ENCODE results near the gene GJD3.
"Not testable (repeated sequence)": the region's sequence is repeated elsewhere in the genome, so short reads cannot be mapped to it uniquely, and the experiment has no call there.

GJD3 gene

GRCh38 chr17:40364121-40364861, at the start of gene GJD3:
GJD3 (minus strand) TSS chr17:40364737; CDS start chr17:40363815, 922 bp downstream.
- DNase-seq = no peak

GRCh38 chr17:40414312-40414711, 49.8 kb upstream of the GJD3 start:
- DNase-seq = not testable (repeated sequence)

- no peak for DNase-seq
Observed at GRCh38 chr17:40412880-40413279, 48.3 kb upstream of the GJD3 start.

DNA sequence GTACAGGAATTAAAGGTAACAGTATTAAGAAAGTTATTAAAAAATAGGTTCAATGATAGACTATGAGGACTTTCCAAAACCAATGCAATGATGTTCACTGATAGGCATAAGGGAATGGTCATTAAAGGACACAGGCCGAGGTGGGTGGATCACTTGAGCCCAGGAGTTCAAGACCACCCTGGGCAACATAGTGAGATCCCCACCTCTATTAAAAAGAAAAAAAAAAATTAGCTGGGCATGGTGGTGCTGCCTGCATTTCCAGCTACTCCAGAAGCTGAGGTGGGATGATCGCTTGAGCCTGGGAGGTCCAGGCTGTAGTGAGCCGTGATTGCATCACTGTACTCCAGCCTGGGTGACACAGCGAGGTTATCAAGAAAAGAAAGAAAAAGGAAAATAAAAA, 47.3 kb upstream of the GJD3 start:
- DNase-seq = no peak

DNA sequence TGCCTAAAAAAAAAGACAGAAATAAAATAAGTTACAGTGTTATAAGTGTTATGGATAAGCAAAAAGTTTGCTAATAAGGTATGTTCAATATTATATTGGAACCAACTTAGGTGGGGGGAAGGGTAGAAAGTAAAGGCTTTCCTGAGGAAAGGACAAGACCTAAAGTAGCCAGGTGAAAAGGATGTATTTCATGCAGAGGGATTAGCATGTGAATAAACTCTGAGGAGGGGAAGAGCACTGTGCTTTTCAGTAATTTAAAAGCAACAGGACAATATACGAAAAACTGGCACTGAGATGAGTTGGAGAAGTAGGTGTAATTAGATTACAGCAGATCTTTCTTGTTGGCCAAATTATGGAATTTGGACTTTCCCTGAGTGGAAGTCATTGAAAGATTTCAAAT, 45.5 kb upstream of the GJD3 start:
- DNase-seq = no peak

GRCh38 chr17:40409540-40409939, 45.0 kb upstream of the GJD3 start:
- DNase-seq = not testable (repeated sequence)

- DNase-seq = no peak
Observed at GRCh38 chr17:40407460-40407859, 42.9 kb upstream of the GJD3 start.

DNA sequence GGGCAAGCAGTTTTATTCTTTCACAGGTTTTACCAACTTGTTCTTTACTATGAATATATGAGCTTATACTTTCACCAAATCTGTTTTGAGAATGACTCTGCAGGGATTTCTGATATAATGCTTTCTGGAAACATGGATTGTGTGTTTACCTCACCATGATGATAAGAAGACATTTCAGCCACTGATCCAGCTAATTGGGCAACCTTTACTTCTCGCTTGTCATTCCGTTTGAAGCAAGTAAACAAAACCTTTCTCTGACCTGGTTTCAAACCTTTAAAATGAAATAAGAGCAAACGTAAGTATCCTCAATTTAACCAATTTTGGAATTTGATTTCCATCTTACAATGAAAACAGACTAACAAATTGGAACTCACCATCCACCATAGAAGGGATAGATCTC, 39.5 kb upstream of the GJD3 start:
- no peak for DNase-seq

GRCh38 chr17:40402668-40403067, 38.1 kb upstream of the GJD3 start:
- no peak for DNase-seq

GRCh38 chr17:40399185-40399584, 34.6 kb upstream of the GJD3 start:
- no peak for DNase-seq

DNA sequence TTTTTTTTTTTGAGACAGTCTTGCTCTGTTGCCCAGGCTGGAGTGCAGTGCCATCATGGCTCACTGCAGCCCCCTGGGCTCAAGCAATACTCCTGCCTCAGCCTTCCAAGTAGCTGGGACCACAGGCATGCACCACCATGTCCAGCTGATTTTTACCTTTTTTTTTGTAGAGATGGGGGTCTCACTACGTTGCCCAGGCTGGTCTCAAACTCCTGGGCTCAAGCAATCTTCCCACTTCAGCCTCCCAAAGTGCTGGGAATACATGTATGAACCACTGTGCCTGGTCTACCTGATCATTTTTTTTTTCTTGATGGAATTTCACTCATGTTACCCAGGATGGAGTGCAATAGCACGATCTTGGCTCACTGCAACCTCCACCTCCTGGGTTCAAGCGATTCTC, 22.0 kb upstream of the GJD3 start:
- not testable (repeated sequence) for DNase-seq

DNA sequence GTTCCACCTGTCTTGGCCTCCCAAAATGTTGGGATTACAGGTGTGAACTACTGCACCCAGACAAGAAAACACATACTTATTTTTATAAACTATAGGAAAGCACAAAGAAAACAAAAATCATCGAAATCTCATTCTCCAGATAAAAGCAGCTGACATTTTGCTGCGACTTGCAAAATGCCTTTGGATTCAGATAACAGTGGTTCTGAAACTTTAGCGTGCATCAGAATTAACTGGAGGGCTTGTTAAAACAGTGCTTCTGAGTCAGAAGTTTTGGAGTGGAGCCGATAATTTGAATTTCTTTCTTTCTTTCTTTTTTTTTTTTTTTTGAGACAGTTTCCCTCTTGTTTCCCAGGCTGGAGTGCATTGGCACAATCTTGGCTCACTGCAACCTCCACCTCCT, 17.7 kb upstream of the GJD3 start:
- no peak for DNase-seq

GRCh38 chr17:40378966-40379365, 14.4 kb upstream of the GJD3 start:
- no peak for DNase-seq

GRCh38 chr17:40377832-40378231, 13.3 kb upstream of the GJD3 start:
- DNase-seq = no peak

GRCh38 chr17:40376541-40376940, 12.0 kb upstream of the GJD3 start:
- not testable (repeated sequence) for DNase-seq

DNA sequence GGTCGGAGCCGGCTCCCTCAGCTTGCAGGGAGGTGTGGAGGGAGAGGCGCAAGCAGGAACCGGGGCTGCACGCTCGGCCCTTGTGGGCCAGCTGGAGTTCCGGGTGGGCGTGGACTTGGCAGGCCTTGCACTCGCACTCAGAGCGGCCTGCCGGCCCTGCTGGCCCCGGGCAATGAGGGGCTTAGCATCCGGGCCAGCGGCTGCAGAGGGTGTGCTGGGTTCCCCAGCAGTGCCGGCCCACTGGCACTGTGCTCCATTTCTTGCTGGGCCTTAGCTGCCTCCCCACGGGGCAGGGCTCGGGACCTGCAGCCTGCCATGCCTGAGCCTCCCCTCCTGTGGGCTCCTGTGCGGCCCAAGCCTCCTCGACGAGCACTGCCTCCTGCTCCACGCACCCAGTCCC, 11.2 kb upstream of the GJD3 start:
- not testable (repeated sequence) for DNase-seq

GRCh38 chr17:40374821-40375498, 10.4 kb upstream of the GJD3 start:
- DNase-seq = no peak

DNA sequence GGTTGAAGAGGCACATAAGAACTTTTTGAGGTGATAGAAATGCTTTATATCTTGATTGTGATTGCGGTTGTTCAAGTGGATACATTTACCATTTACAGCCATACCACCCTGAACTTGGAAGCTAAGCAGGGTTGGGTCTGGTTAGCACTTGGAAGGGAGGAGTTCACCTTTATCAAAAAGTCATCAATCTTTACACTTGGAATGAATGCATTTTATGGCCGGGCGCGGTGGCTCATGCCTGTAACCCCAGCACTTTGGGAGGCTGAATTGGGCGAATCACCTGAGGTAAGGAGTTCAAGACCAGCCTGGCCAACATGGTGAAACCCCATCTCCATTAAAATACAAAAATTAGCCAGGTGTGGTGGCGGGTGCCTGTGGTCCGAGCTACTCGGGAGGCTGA, 9.5 kb upstream of the GJD3 start:
- DNase-seq = no peak

DNA sequence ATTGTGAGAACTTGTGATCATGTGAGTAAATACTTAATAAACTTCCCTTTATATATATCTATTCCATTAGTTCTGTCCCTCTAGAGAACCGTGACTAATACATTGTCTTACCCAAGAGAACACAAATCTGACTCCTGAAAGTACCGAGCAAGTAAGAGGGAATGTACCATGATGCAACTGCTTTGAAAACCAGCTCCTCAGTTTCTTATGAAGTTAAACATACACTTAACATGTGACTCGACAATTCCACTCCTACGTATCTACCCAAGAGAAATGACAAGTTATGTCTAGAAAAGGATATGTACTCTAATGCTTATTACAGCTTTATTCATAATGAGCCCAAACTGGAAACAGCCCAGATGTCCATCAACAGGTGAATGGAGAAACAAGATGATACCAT, 8.8 kb upstream of the GJD3 start:
- DNase-seq = no peak

GRCh38 chr17:40372644-40373043, 8.1 kb upstream of the GJD3 start:
- DNase-seq = not testable (repeated sequence)

DNA sequence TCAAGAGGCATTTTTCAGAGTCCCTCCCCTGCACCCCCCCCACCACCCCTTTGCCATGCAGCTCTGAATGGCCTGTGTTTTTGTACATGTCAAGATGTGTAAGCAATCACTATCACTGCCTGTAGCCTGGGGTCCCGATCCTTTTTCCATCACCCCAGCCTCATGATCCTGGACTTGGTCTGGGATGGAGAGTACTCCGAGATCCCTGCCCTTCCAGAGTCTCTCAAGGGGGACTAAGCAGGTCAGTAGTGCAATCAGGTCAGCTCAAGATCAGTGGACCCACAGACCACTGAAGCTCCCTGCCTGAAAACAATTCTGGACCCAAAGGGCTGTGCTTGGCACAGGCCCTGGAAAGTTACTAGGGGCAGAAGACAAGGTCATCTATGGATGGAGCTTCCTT, 7.5 kb upstream of the GJD3 start:
- no peak for DNase-seq

GRCh38 chr17:40371261-40371929, 6.9 kb upstream of the GJD3 start:
- DNase-seq = no peak

DNA sequence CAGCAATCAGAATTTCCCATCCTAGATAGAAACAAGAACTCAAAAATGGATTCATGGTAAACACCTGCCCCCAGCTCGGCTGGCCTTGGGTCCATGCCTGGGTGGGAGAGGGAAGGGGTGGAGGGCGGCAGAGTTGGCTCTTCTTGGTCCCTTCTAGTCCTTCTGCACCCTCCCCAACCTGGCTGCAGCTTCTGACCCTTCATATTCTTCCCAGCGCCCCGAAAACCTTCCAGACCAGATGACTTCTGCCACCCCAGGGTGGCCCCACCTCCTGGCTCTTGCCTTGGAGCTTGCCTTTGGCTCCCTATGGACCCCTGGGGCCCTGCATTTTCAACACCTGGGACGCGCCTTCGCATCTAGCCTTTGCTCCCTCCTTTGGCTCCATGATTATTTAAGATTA, 5.4 kb upstream of the GJD3 start:
- no peak for DNase-seq

GRCh38 chr17:40367728-40368127, 3.2 kb upstream of the GJD3 start:
- not testable (repeated sequence) for DNase-seq

Measured in DMS 273 treated with DMSO at 0.1 percent for 48 hours (cell line).